ENCODE data around the gene THYN1. TPM values are rescaled to one million over a fixed set of nuclear protein-coding genes. Genes with fewer than 3 reads are reported as not detected.

THYN1 gene
- total and polyA plus RNA-seq, 4 donors: 28.3 to 64.4 (median 39.5) TPM

DNA sequence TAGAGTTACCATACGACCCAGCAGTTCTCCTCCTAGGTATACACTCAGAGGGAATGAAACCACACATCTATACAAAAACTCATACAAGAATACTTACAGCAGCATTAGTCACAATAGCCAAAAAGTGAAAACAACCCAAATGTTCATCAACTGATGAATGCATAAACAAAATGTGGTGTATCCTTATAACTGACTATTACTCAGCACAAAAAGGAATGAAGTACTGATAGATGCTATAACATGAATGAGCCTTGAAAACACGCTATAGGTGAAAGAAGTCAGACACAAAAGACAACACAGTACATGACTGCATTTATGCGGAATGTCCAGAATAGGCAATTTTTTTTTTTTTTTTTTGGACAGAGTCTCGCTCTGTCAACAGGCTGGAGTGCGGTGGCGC lies 52.5 kb downstream of the THYN1 start:
- DNase-seq (no peak), ATAC-seq (ENCODE audit: low FRiP score) (no peak)
- 96% methylated on average over 6 of the region's 6 CpGs for WGBS, 2 donors
- intact Hi-C loops (cut with DNase I): no loop called here
- H3K27ac ChIP-seq (ENCODE audit: low read depth in 1 of 2, low read length in 2 of 2): no peak overlapping the region
- H3K4me1 ChIP-seq (ENCODE audit: control insufficient read depth in 1 of 2, insufficient read depth in 2 of 2, low read length in 2 of 2): no peaks in the 10 kb centered on the region
- no peak overlapping the region for H3K4me3 ChIP-seq (ENCODE audit: low read length in 2 of 2)
- no peaks in the 10 kb centered on the region for H3K27me3 ChIP-seq (ENCODE audit: control insufficient read depth in 1 of 2, insufficient read depth in 2 of 2, low read length in 1 of 2)
- no peaks in the 10 kb centered on the region for H3K9me3 ChIP-seq (ENCODE audit: control insufficient read depth, low read length)
- H3K36me3 ChIP-seq (ENCODE audit: control insufficient read depth in 1 of 2, insufficient read depth in 2 of 2, low read length in 1 of 2): peaks cover 5% of the 10 kb centered on the region in 2 donors

- no peak for ATAC-seq (ENCODE audit: low FRiP score)
- Histone ChIP-seq H3K27ac (ENCODE audit: low read depth in 1 of 2, low read length in 2 of 2) (no peak overlapping the region), H3K36me3 (ENCODE audit: control insufficient read depth in 1 of 2, insufficient read depth in 2 of 2, low read length in 1 of 2) (peaks cover 5% of the 10 kb centered on the region in 2 donors), H3K9me3 (ENCODE audit: control insufficient read depth, low read length) (no peaks in the 10 kb centered on the region), H3K4me1 (ENCODE audit: control insufficient read depth in 1 of 2, insufficient read depth in 2 of 2, low read length in 2 of 2) (no peaks in the 10 kb centered on the region), H3K27me3 (ENCODE audit: control insufficient read depth in 1 of 2, insufficient read depth in 2 of 2, low read length in 1 of 2) (no peaks in the 10 kb centered on the region), H3K4me3 (ENCODE audit: low read length in 2 of 2) (no peak overlapping the region)
- no peak for DNase-seq
- 94 to 97% methylated on average over 9 of the region's 9 CpGs for WGBS, 2 donors
- intact Hi-C loops (cut with DNase I): no loop called here
Observed at GRCh38 chr11:134199531-134199930, 53.6 kb downstream of the THYN1 start.

Other genes with a start within 250 kb of the THYN1 start
- gene JAM3, start 184.3 kb downstream of the THYN1 start, total RNA-seq: 100 to 1,000 TPM in 1 of 2 donors, 10 to 100 TPM in 1; 94.9 to 102 TPM
- 10 to 100 TPM; 22.2 to 56.8 TPM for gene JAM3, start 184.3 kb downstream of the THYN1 start, polyA plus RNA-seq
- 10 to 100 TPM in 1 of 2 donors, 1 to 10 TPM in 1; 8.3 to 14.0 TPM for gene NCAPD3, start 29.4 kb downstream of the THYN1 start, total RNA-seq
- gene NCAPD3, start 29.4 kb downstream of the THYN1 start, polyA plus RNA-seq: 10 to 100 TPM in 1 of 2 donors, 1 to 10 TPM in 1; 3.9 to 11.7 TPM
- 10 to 100 TPM; 27.6 to 42.9 TPM for gene VPS26B, start 28.7 kb downstream of the THYN1 start, total RNA-seq
- gene VPS26B, start 28.7 kb downstream of the THYN1 start, polyA plus RNA-seq: 10 to 100 TPM; 17.9 to 36.3 TPM
- gene ACAD8, start 216 bp upstream of the THYN1 start, total RNA-seq: 10 to 100 TPM; 16.7 to 25.3 TPM
- gene ACAD8, start 216 bp upstream of the THYN1 start, polyA plus RNA-seq: 10 to 100 TPM in 1 of 2 donors, 1 to 10 TPM in 1; 7.8 to 22.5 TPM
- gene GLB1L3, start 23.0 kb upstream of the THYN1 start, total RNA-seq: not detected
- not detected for gene GLB1L3, start 23.0 kb upstream of the THYN1 start, polyA plus RNA-seq
- 1 to 10 TPM in 1 of 2 donors, under 1 TPM in 1; 0.94 to 1.5 TPM for gene GLB1L2, start 78.6 kb upstream of the THYN1 start, total RNA-seq
- gene GLB1L2, start 78.6 kb upstream of the THYN1 start, polyA plus RNA-seq: 1 to 10 TPM in 1 of 2 donors, not detected in 1; 2.2 TPM
- gene B3GAT1, start 158.9 kb upstream of the THYN1 start, total RNA-seq: under 1 TPM; 0.16 to 0.39 TPM
- not detected for gene B3GAT1, start 158.9 kb upstream of the THYN1 start, polyA plus RNA-seq